Stimulated activated CD8-positive, alpha-beta memory T cell treated with anti-CD3 and anti-CD28 coated beads, Interleukin-12 subunit alpha, Interleukin-12 subunit beta, amount 100 ng/mL, for 24 hours (primary cell): Measurements from ENCODE around the gene RPS19BP1.
"Not testable (repeated sequence)": the region's sequence is repeated elsewhere in the genome, so short reads cannot be mapped to it uniquely, and the experiment has no call there.

Source experiments
- DNase-seq: peaks from one replicate; pipeline ENCODE4 v3.0.0-alpha.2; 2020; ENCODE audit errors: extremely low read depth

RPS19BP1 gene

GRCh38 chr22:39514373-39514973 is 18.1 kb downstream of the RPS19BP1 start:
- DNase-seq = no peak

GRCh38 chr22:39513791-39514190 is 18.8 kb downstream of the RPS19BP1 start:
- DNase-seq = no peak

- no peak for DNase-seq
Observed at GRCh38 chr22:39512026-39512425, 20.5 kb downstream of the RPS19BP1 start.

GRCh38 chr22:39511226-39511625 is 21.3 kb downstream of the RPS19BP1 start:
- DNase-seq = no peak

- DNase-seq = no peak
Observed at GRCh38 chr22:39510529-39511149, 21.9 kb downstream of the RPS19BP1 start.

- DNase-seq = no peak
Observed at GRCh38 chr22:39508393-39508792, 24.2 kb downstream of the RPS19BP1 start.

GRCh38 chr22:39507021-39507420 is 25.5 kb downstream of the RPS19BP1 start:
- not testable (repeated sequence) for DNase-seq

- no peak for DNase-seq
Observed at GRCh38 chr22:39504071-39504470, 28.5 kb downstream of the RPS19BP1 start.

- DNase-seq = no peak
Observed at GRCh38 chr22:39503630-39504029, 28.9 kb downstream of the RPS19BP1 start.

- DNase-seq = no peak
Observed at GRCh38 chr22:39502789-39503409, 29.6 kb downstream of the RPS19BP1 start.

- peak; percentile 80 for DNase-seq
Observed at GRCh38 chr22:39502109-39502788, 30.3 kb downstream of the RPS19BP1 start, which contains the start of gene MIEF1. TSS of gene MIEF1 (plus strand) at chr22:39502290. CDS start at chr22:39511295, 9,005 bp downstream.

GRCh38 chr22:39501644-39502108 is 30.9 kb downstream of the RPS19BP1 start:
- DNase-seq = no peak

- DNase-seq = no peak
Observed at GRCh38 chr22:39500101-39500500, 32.4 kb downstream of the RPS19BP1 start.

- DNase-seq = no peak
Observed at GRCh38 chr22:39498802-39499201, 33.7 kb downstream of the RPS19BP1 start.

- DNase-seq = no peak
Observed at GRCh38 chr22:39498368-39498767, 34.2 kb downstream of the RPS19BP1 start.

GRCh38 chr22:39497429-39497828 is 35.1 kb downstream of the RPS19BP1 start:
- no peak for DNase-seq

- DNase-seq = no peak
Observed at GRCh38 chr22:39496131-39496838, 36.3 kb downstream of the RPS19BP1 start.

- DNase-seq = no peak
Observed at GRCh38 chr22:39494471-39495120, 38.0 kb downstream of the RPS19BP1 start.

GRCh38 chr22:39493759-39494158 is 38.8 kb downstream of the RPS19BP1 start:
- DNase-seq = no peak

GRCh38 chr22:39492186-39492585 is 40.4 kb downstream of the RPS19BP1 start:
- DNase-seq = no peak

- no peak for DNase-seq
Observed at GRCh38 chr22:39491696-39492095, 40.9 kb downstream of the RPS19BP1 start.
